Esophagus muscularis mucosa (tissue), 4 donors: Measurements from ENCODE around the gene DENND2A. TPM values are rescaled to one million over a fixed set of nuclear protein-coding genes. Genes with fewer than 3 reads are reported as not detected.
"Not testable (repeated sequence)": the region's sequence is repeated elsewhere in the genome, so short reads cannot be mapped to it uniquely, and the experiment has no call there.

Source experiments
- DNase-seq: peaks from one replicate; pipeline ENCODE4 v3.0.0-alpha.2; 2017; ENCODE audit errors: extremely low spot score
- H3K27ac ChIP-seq, 4 donors: fragments of 200-600 bp; sonication (generic); replicated peaks in 1 of 4; 1 replicate in 3 of 4; 2 replicates in 1 of 4; pipeline ENCODE4 v1.5.1; 2016 to 2019; ENCODE audit warnings: mild to moderate bottlenecking in 1 of 4
- H3K27me3 ChIP-seq, 4 donors: fragments of 200-600 bp; sonication (generic); one replicate each; pipeline versions ENCODE4 v1.5.1 to v1.6.0; 2016 to 2019
- H3K36me3 ChIP-seq, 4 donors: fragments of 200-600 bp; sonication (generic); one replicate each; pipeline ENCODE4 v1.5.1; 2016 to 2019
- H3K4me1 ChIP-seq, 4 donors: fragments of 200-600 bp; sonication (generic); one replicate each; pipeline ENCODE4 v1.5.1; 2016 to 2019
- H3K4me3 ChIP-seq, 4 donors: fragments of 200-600 bp; sonication (generic); 1 replicate in 2 of 4; 2 replicates in 2 of 4; pipeline ENCODE4 v1.5.1; 2016 to 2019; ENCODE audit warnings: mild to moderate bottlenecking in 4 of 4, moderate library complexity in 1 of 4
- H3K9me3 ChIP-seq, 4 donors: fragments of 200-600 bp; sonication (generic); 1 replicate in 3 of 4; 2 replicates in 1 of 4; pipeline ENCODE4 v1.5.1; 2016 to 2019
- EP300 ChIP-seq: sonication (generic); formaldehyde crosslinking; IDR thresholded peaks from one replicate; pipeline ENCODE4 v1.6.1; 2017; ENCODE audit warnings: antibody characterized with exemption
- POLR2A ChIP-seq: fragments of 450-650 bp; IDR thresholded peaks from one replicate; pipeline ENCODE4 v1.6.1; 2017; ENCODE audit warnings: antibody characterized with exemption, moderate library complexity, mild to moderate bottlenecking, low read depth
- POLR2AphosphoS5 ChIP-seq, 2 donors: sonication (generic); formaldehyde crosslinking; IDR thresholded peaks; one replicate each; pipeline ENCODE4 v1.6.1; 2017; ENCODE audit warnings: antibody characterized with exemption in 2 of 2
- WGBS: methylation state at CpG from one replicate; pipeline ENCODE4 v1.1.5; 2018; 5-methylcytosine and 5-hydroxymethylcytosine counted together
- intact Hi-C: fragments of 100-400 bp; cut with DNase I; formaldehyde crosslinking; loops from one replicate; pipeline ENCODE4 v1.15.1; 2023
- total RNA-seq, 4 donors: library from RNA; depleted of rRNA; stranded (reverse); fragments of >200 nt; gene quantifications; one replicate each; pipeline versions ENCODE4 v1.1.0 to v1.2.1, GENCODE V29; 2016
- TF ChIP-seq, protein P1 (sequence below), 3 experiments: fragments of 200-600 bp in 2 of 3; fragments of 450-650 bp in 1 of 3; sonication (generic) in 2 of 3; IDR thresholded peaks; one replicate each; pipeline ENCODE4 v1.5.1; 2017 to 2019; ENCODE audit warnings: antibody characterized with exemption in 3 of 3, mild to moderate bottlenecking in 2 of 3, moderate library complexity in 1 of 3

Gene DENND2A
- total RNA-seq, 4 donors from 2014 or later, result 46.4 to 77.2 (median 59.2) TPM

DNA sequence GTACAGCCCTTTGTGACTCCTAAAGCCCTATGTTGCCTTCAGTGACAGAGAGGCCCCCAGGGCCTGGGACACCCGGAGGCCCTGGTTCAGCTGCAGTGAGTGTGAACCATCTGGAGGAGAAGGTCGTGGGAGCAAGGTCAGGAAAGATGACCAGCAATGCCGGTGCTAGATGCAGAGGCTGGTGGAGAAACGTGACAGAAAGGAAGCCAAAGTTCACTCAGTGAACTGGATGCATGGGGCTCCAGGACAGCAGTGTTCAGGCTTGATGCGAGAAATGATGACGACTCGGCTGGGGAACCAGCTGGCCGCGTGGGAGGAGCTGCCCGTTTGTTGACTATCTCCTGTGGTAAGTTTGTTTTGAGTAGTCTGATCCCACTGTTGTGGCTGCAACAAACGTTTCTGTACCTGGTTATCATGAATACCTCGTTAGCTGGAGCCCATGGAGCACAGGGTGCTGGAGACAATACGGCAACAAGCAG, 107.2 kb downstream of the DENND2A start:
- intact Hi-C loops, result no loop called here
- Histone ChIP-seq H3K4me3 (no peak overlapping the region), H3K36me3 (peaks cover 0 to 28% (median 4%) of the 10 kb centered on the region in 4 donors), H3K27ac (peak overlapping the region; percentile 86 to 94 (median 92)), H3K9me3 (no peaks in the 10 kb centered on the region), H3K4me1 (peaks cover 13 to 68% (median 65%) of the 10 kb centered on the region in 4 donors), H3K27me3 (no peaks in the 10 kb centered on the region)
- WGBS, result 70% methylated on average over 13 of the region's 13 CpGs
- TF ChIP-seq EP300, result no peak
- TF ChIP-seq POLR2A, result no peak
- no peak for TF ChIP-seq POLR2AphosphoS5 (IDR thresholded peaks at IDR 0.05)
- TF ChIP-seq, protein P1, sequence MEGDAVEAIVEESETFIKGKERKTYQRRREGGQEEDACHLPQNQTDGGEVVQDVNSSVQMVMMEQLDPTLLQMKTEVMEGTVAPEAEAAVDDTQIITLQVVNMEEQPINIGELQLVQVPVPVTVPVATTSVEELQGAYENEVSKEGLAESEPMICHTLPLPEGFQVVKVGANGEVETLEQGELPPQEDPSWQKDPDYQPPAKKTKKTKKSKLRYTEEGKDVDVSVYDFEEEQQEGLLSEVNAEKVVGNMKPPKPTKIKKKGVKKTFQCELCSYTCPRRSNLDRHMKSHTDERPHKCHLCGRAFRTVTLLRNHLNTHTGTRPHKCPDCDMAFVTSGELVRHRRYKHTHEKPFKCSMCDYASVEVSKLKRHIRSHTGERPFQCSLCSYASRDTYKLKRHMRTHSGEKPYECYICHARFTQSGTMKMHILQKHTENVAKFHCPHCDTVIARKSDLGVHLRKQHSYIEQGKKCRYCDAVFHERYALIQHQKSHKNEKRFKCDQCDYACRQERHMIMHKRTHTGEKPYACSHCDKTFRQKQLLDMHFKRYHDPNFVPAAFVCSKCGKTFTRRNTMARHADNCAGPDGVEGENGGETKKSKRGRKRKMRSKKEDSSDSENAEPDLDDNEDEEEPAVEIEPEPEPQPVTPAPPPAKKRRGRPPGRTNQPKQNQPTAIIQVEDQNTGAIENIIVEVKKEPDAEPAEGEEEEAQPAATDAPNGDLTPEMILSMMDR (IDR thresholded peaks at IDR 0.05), result no peak
- DNase-seq, result no peak

DNA sequence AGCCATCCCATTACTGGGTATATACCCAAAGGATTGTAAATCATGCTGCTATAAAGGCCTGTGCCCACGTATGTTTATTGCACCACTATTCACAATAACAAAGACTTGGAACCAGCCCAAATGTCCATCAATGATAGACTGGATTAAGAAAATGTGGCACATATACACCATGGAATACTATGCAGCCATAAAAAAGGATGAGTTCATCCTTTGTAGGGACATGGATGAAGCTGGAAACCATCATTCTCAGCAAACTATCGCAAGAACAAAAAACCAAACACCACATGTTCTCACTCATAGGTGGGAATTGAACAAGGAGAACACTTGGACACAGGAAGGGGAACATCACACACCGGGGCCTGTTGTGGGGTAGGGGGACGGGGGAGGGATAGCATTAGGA, 111.2 kb downstream of the DENND2A start:
- WGBS, result 91% methylated on average over 4 of the region's 4 CpGs
- peaks cover 3 to 64% (median 47%) of the 10 kb centered on the region in 4 donors for H3K4me1 ChIP-seq
- H3K27me3 ChIP-seq, H3K4me3 ChIP-seq, DNase-seq, intact Hi-C loops, H3K9me3 ChIP-seq: not testable (repeated sequence)
- peak overlapping the region in 1 of 4 donors; percentile 82 for H3K27ac ChIP-seq
- H3K36me3 ChIP-seq, result peaks cover 0 to 39% (median 28%) of the 10 kb centered on the region in 4 donors

GRCh38 chr7:140526787-140527664, 113.6 kb downstream of the DENND2A start:
- 84% methylated on average over 30 of the region's 31 CpGs for WGBS
- intact Hi-C loops, result no loop called here
- no peaks in the 10 kb centered on the region for H3K27me3 ChIP-seq
- H3K4me1 ChIP-seq, result peaks cover 0 to 49% (median 25%) of the 10 kb centered on the region in 4 donors
- DNase-seq, result no peak
- peak overlapping the region; percentile 55 to 82 (median 76) for H3K27ac ChIP-seq
- no peaks in the 10 kb centered on the region for H3K9me3 ChIP-seq
- TF ChIP-seq POLR2AphosphoS5 (IDR thresholded peaks at IDR 0.05), result peak in 1 of 2 donors; percentile 83
- TF ChIP-seq, protein P1 (IDR thresholded peaks at IDR 0.05), result no peak
- peaks cover 13 to 57% (median 43%) of the 10 kb centered on the region in 4 donors for H3K36me3 ChIP-seq
- peak overlapping the region; percentile 5 to 44 (median 34) for H3K4me3 ChIP-seq

DNA sequence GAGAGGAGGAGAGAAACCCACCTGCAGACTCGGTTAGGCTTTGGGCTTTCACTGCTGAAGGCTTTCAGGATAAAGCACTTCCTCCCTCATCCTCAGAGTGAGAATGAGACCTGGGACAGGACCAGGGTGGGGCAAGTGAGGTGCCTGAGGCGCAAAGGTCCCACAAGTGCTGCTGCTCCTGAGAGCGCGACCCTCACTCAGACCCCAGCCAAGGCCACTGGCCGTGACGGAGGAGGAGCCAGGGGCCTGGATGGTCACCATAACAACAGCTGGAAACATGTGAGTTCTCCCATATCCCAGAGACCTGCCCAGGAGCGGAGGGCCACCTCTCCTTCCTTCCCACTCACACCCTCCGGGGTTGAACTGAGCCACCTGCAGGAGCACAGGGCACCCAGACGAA, 114.4 kb downstream of the DENND2A start:
- Histone ChIP-seq H3K27ac (peak overlapping the region; percentile 55 to 82 (median 76)), H3K9me3 (no peaks in the 10 kb centered on the region), H3K4me1 (peaks cover 0 to 45% (median 22%) of the 10 kb centered on the region in 4 donors), H3K36me3 (peaks cover 17 to 65% (median 47%) of the 10 kb centered on the region in 4 donors), H3K27me3 (no peaks in the 10 kb centered on the region), H3K4me3 (peak overlapping the region; percentile 5 to 44 (median 34))
- 90% methylated on average over 9 of the region's 9 CpGs for WGBS
- no peak for DNase-seq
- intact Hi-C loops, result no loop called here
- no peak for TF ChIP-seq POLR2AphosphoS5 (IDR thresholded peaks at IDR 0.05)
- TF ChIP-seq POLR2A, result no peak
- TF ChIP-seq EP300, result no peak
- TF ChIP-seq, protein P1 (IDR thresholded peaks at IDR 0.05), result no peak

DNA sequence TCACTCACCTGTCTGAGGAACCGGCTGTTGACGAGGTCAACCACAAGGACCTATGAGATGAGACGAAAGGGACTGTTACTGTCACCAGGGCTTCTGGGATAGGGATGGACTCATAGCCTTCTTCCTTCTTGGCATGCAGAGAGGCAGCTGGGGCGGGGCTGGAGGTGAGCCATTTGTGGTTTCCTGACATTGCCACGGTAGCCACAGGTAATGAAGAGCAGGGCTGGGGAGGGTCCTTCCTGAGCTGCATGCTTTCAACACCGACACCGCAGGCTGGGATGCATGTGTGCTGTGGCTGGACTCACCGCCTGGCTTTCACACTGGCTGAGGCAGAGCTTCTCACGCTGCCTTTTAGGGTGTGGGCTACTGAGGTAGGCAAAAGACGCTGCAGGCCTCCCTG, 114.9 kb downstream of the DENND2A start:
- Histone ChIP-seq H3K4me3 (peak overlapping the region in 3 of 4 donors; percentile 27 to 44 (median 42)), H3K27ac (peak overlapping the region; percentile 55 to 82 (median 76)), H3K9me3 (no peaks in the 10 kb centered on the region), H3K4me1 (peaks cover 0 to 45% (median 23%) of the 10 kb centered on the region in 4 donors), H3K27me3 (no peaks in the 10 kb centered on the region), H3K36me3 (peaks cover 17 to 70% (median 51%) of the 10 kb centered on the region in 4 donors)
- intact Hi-C loops, result no loop called here
- DNase-seq, result no peak
- TF ChIP-seq POLR2A, result no peak
- TF ChIP-seq POLR2AphosphoS5 (IDR thresholded peaks at IDR 0.05), result no peak
- TF ChIP-seq, protein P1 (IDR thresholded peaks at IDR 0.05), result no peak
- WGBS, result 91% methylated on average over 10 of the region's 10 CpGs
